PC-9 (cell line): ENCODE data around the gene PHF8. TPM values are rescaled to one million over a fixed set of nuclear protein-coding genes. Genes with fewer than 3 reads are reported as not detected.

Experiments
- BruUV-seq: library from RNA; stranded (reverse); fragments of 400-500 nt; replicated peaks from 2 replicates; lab custom pipeline; 2021; lab: Mats Ljungman, UMichigan
- CTCF ChIA-PET: fragments of 300-600 bp; sonication (Branson Sonifier 250); formaldehyde crosslinking; loops from one replicate; lab custom pipeline; 2022; ENCODE audit warnings: antibody characterized with exemption; lab: Charles Lee
- POLR2A ChIA-PET: fragments of 300-600 bp; sonication (Branson Sonifier 250); formaldehyde crosslinking; loops from one replicate; lab custom pipeline; 2022; ENCODE audit warnings: antibody characterized with exemption; ENCODE audit not compliant: unreplicated experiment; lab: Charles Lee
- DNase-seq, 2 experiments: peaks; one replicate each; pipeline versions ENCODE4 v3.0.0 to v3.0.0-alpha.2; 2015 to 2022; ENCODE audit warnings: mixed read lengths in 1 of 2
- H2AFZ ChIP-seq: fragments of 200-600 bp; sonication (generic); 2 replicates; pipeline ENCODE4 v1.8.1; 2017; ENCODE audit warnings: antibody characterized with exemption
- H3F3A ChIP-seq: fragments of 200-600 bp; sonication (generic); 2 replicates; pipeline ENCODE4 v1.8.1; 2017; ENCODE audit warnings: antibody characterized with exemption, mild to moderate bottlenecking, low read depth; ENCODE audit not compliant: insufficient read depth
- H3K27ac ChIP-seq: fragments of 200-600 bp; sonication (generic); 2 replicates; pipeline ENCODE4 v1.6.1; 2016; ENCODE audit warnings: mixed run types
- H3K27me3 ChIP-seq: fragments of 200-600 bp; sonication (generic); 2 replicates; pipeline ENCODE4 v1.6.1; 2016; ENCODE audit warnings: low read depth, mixed run types; ENCODE audit not compliant: insufficient read depth
- H3K36me3 ChIP-seq: fragments of 200-600 bp; sonication (generic); 2 replicates; pipeline ENCODE4 v1.6.1; 2016; ENCODE audit warnings: low read depth, mixed run types
- H3K4me1 ChIP-seq: fragments of 200-600 bp; sonication (generic); replicated peaks from 2 replicates; pipeline ENCODE4 v1.6.1; 2016; ENCODE audit warnings: mixed run types; ENCODE audit not compliant: insufficient read depth
- H3K4me2 ChIP-seq: fragments of 200-600 bp; sonication (generic); 2 replicates; pipeline ENCODE4 v1.6.1; 2017; ENCODE audit warnings: mixed run types
- H3K4me3 ChIP-seq: fragments of 200-600 bp; sonication (generic); 2 replicates; pipeline ENCODE4 v1.6.1; 2016; ENCODE audit warnings: mixed run types
- H3K79me2 ChIP-seq: fragments of 200-600 bp; sonication (generic); 2 replicates; pipeline ENCODE4 v1.6.1; 2017; ENCODE audit warnings: low read depth, mixed run types
- H3K9me2 ChIP-seq: fragments of 200-600 bp; sonication (generic); 2 replicates; pipeline ENCODE4 v1.8.1; 2017; ENCODE audit warnings: mild to moderate bottlenecking; ENCODE audit not compliant: insufficient read depth
- H3K9me3 ChIP-seq: fragments of 200-600 bp; sonication (generic); 2 replicates; pipeline ENCODE4 v1.8.1; 2016; ENCODE audit warnings: low read depth; ENCODE audit not compliant: insufficient read depth
- H4K20me1 ChIP-seq: fragments of 200-600 bp; sonication (generic); 2 replicates; pipeline ENCODE4 v1.8.1; 2017; ENCODE audit not compliant: insufficient read depth
- CTCF ChIP-seq: fragments of 200-600 bp; sonication (generic); conservative IDR thresholded peaks from 2 replicates; pipeline ENCODE4 v1.6.1; 2017; ENCODE audit warnings: mixed run types, antibody characterized with exemption, mild to moderate bottlenecking, moderate library complexity
- EZH2 ChIP-seq: fragments of 200-600 bp; sonication (generic); IDR thresholded peaks from 2 replicates; pipeline ENCODE4 v1.8.0; 2017; ENCODE audit warnings: antibody characterized with exemption, low read depth
- intact Hi-C: fragments of 100-400 bp; cut with micrococcal nuclease; formaldehyde crosslinking; loops from one replicate; pipeline ENCODE4 v1.10.0; 2022; ENCODE audit not compliant: unreplicated experiment
- total RNA-seq: library from RNA; stranded (reverse); gene quantifications from 2 replicates; pipeline ENCODE4 v1.2.3, GENCODE V29; 2021

The PHF8 gene
- total RNA-seq, 1 experiment from 2014 or later: 40.0 TPM

DNA sequence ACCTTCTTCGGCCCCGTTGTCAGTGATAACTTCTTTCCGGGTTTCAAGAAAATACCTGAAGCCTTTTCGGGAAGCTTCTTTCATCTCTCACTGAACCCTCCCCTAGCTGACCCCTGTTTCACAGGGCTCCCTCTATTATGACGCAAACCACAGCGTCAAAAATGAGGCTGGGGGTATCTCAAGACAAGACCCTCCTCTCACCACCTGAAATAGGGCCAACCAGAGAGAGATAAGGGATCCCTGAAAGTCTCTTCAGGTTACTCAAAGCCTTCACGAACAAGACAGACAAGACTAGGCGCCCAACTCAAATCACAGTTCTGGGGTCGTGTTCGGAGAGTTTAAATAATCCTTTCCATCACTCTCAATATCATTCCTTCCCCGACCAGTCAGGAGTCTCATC is 1.2 kb downstream of the PHF8 start:
- no peaks in the 10 kb centered on the region for H3K9me3 ChIP-seq
- TF ChIP-seq EZH2: no peak
- peak; percentile 23; the same call in 1 of the 2 replicates for TF ChIP-seq CTCF
- POLR2A ChIA-PET: interaction anchor here (0.6 to 0.7 kb wide), 3 partner anchors 31 to 329 kb away, joined by 3 to 4 read pairs (median 4); partner anchors contain the start of gene FAM120C
- no peaks in the 10 kb centered on the region for H3K27me3 ChIP-seq
- H3K9me2 ChIP-seq: no peaks in the 10 kb centered on the region
- H2AFZ ChIP-seq: peak overlapping the region; percentile 93
- peaks cover 5% of the 10 kb centered on the region; the same call in 1 of the 2 replicates for H3F3A ChIP-seq
- peak overlapping the region; percentile 96 for H3K4me3 ChIP-seq
- peaks cover 17% of the 10 kb centered on the region for H3K4me1 ChIP-seq
- BruUV-seq: no TSS peak
- peak overlapping the region; percentile 75 for H3K4me2 ChIP-seq
- intact Hi-C loops: loop anchor here (5.0 kb wide), 1 partner anchor 399 kb away; the partner anchor contains the start of gene TSR2
- peaks cover 19% of the 10 kb centered on the region for H3K79me2 ChIP-seq
- no peak for DNase-seq
- H3K36me3 ChIP-seq: no peaks in the 10 kb centered on the region; the same call in 1 of the 2 replicates
- peak overlapping the region; percentile 98 for H3K27ac ChIP-seq
- CTCF ChIA-PET: interaction anchor here (0.6 to 1.1 kb wide), 6 partner anchors 25 to 764 kb away, joined by 3 to 14 read pairs (median 8); partner anchors contain the start of gene FAM120C
- no peaks in the 10 kb centered on the region for H4K20me1 ChIP-seq

- POLR2A ChIA-PET: interaction anchor here (0.6 to 0.7 kb wide), 3 partner anchors 30 to 328 kb away, joined by 3 to 4 read pairs (median 4); partner anchors contain the start of gene FAM120C
- peaks cover 16% of the 10 kb centered on the region for H3K4me1 ChIP-seq
- CTCF ChIA-PET: interaction anchor here (0.6 to 1.1 kb wide), 7 partner anchors 24 to 764 kb away, joined by 3 to 14 read pairs (median 5); partner anchors contain the start of gene FAM120C
- peak; percentile 43 to 48 for DNase-seq
- H3K27ac ChIP-seq: no peak overlapping the region
- BruUV-seq: no TSS peak
- H2AFZ ChIP-seq: peak overlapping the region; percentile 93; the same call in 1 of the 2 replicates
- TF ChIP-seq EZH2: no peak
- no peak for TF ChIP-seq CTCF
- intact Hi-C loops: loop anchor here (5.0 kb wide), 1 partner anchor 400 kb away; the partner anchor contains the start of gene TSR2
- no peaks in the 10 kb centered on the region for H3K9me3 ChIP-seq
- H3K9me2 ChIP-seq: no peaks in the 10 kb centered on the region
- peaks cover 5% of the 10 kb centered on the region; the same call in 1 of the 2 replicates for H3F3A ChIP-seq
- H3K4me3 ChIP-seq: peak overlapping the region; percentile 96
- peak overlapping the region; percentile 75 for H3K4me2 ChIP-seq
- H3K27me3 ChIP-seq: no peaks in the 10 kb centered on the region
- H4K20me1 ChIP-seq: no peaks in the 10 kb centered on the region
- H3K36me3 ChIP-seq: no peaks in the 10 kb centered on the region; the same call in 1 of the 2 replicates
- peaks cover 19% of the 10 kb centered on the region for H3K79me2 ChIP-seq
Measured at GRCh38 chrX:54042609-54043021, 1.7 kb downstream of the PHF8 start.

DNA sequence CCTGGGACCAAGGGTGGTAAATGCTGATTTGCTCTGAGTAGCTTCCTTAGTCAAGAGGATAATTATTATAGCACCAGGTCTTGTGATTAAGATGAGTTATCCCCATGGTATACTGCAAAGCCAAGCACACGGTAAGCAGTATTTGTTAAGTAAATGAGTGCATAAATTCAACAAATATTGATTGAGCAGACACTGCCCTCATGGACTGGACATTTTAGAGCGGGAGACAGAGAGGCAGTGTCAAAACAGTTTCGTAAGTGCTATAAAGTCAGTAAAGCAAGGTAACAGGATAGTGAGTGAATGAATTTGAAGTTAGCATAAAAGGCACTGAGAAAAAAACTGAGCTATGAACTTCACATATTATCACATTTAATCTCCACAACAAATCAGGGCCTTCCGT is 13.9 kb downstream of the PHF8 start:
- no peak for DNase-seq
- H3K9me3 ChIP-seq: no peaks in the 10 kb centered on the region
- no peak for TF ChIP-seq EZH2
- TF ChIP-seq CTCF: no peak

More for the DNA sequence above, 13.9 kb downstream of the PHF8 start:
- Histone ChIP-seq H3K79me2 (no peaks in the 10 kb centered on the region), H4K20me1 (no peaks in the 10 kb centered on the region), H3K4me2 (no peak overlapping the region), H2AFZ (no peak overlapping the region), H3K4me1 (no peaks in the 10 kb centered on the region), H3K27me3 (no peaks in the 10 kb centered on the region), H3K9me2 (no peaks in the 10 kb centered on the region), H3K36me3 (no peaks in the 10 kb centered on the region), H3K27ac (no peak overlapping the region), H3F3A (no peaks in the 10 kb centered on the region), H3K4me3 (no peak overlapping the region)
- BruUV-seq: no TSS peak
- ChIA-PET POLR2A (no interaction called here), CTCF (no interaction called here)
- intact Hi-C loops: no loop called here
